PFSK-1 (cell line): ENCODE data around the gene TGM6.
A peak's percentile ranks its signal among the peaks of the same experiment; 100 is the strongest.

Experiments
- FOXP2 ChIP-seq: optimal IDR thresholded peaks from 2 replicates; pipeline ENCODE3; 2011; ENCODE audit warnings: borderline replicate concordance, control low read depth, inconsistent platforms; ENCODE audit not compliant: insufficient read depth; ENCODE audit errors: extremely low read length, extremely low read depth
- POLR2AphosphoS5 ChIP-seq: IDR thresholded peaks from 2 replicates; pipeline ENCODE4 v1.6.1; 2012; ENCODE audit warnings: low read depth, mild to moderate bottlenecking, control low read depth, low read length, moderate library complexity

GRCh38 chr20:2458919-2459499, 78.3 kb downstream of the TGM6 start:
- peak; percentile 41 for TF ChIP-seq POLR2AphosphoS5
- TF ChIP-seq FOXP2, result no peak
